HepG2 (cell line): ENCODE data around the gene MAPRE3.

ENCODE experiments used
- JUN ChIP-seq: sonication (generic); formaldehyde crosslinking; IDR thresholded peaks from 2 replicates; pipeline ENCODE4 v1.4.0; 2020; ENCODE audit warnings: mild to moderate bottlenecking, missing genetic modification reagents
- MED8 ChIP-seq: sonication (generic); formaldehyde crosslinking; IDR thresholded peaks from 2 replicates; pipeline ENCODE4 v1.8.1; 2023; ENCODE audit warnings: mild to moderate bottlenecking, missing genetic modification reagents; ENCODE audit not compliant: insufficient replicate concordance
- NFATC3 ChIP-seq: sonication (generic); formaldehyde crosslinking; IDR thresholded peaks from 2 replicates; pipeline ENCODE4 v1.5.1; 2020; ENCODE audit warnings: mild to moderate bottlenecking, missing genetic modification reagents
- TARDBP ChIP-seq: sonication (generic); formaldehyde crosslinking; IDR thresholded peaks from 2 replicates; pipeline ENCODE4 v1.8.0; 2022; ENCODE audit warnings: mild to moderate bottlenecking, missing genetic modification reagents
- ZNF879 ChIP-seq: sonication (generic); formaldehyde crosslinking; IDR thresholded peaks from 2 replicates; pipeline ENCODE4 v1.8.1; 2023; ENCODE audit warnings: missing genetic modification reagents

DNA sequence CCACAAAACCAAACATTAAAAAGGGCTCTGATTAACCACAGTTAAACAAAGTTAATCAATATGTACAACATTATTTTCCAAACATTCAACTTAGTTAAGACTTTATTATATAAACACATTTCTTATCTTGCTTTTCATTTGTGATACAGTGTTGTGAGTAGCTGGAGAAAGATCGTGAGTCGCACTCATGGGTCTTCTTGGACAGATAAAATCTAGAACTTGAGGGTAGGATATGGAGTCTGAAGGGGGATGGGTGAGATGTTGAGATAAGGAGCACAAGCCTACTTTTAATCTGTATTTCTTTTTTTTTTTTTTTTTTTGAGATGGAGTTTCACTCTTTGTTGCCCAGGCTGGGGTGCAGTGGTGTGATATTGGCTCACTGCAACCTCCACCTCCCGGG lies 39.7 kb downstream of the MAPRE3 start:
- TF ChIP-seq TARDBP (no peak), ZNF879 (CRISPR knock-in tag) (no peak), JUN (no peak), NFATC3 (CRISPR knock-in tag) (no peak), MED8 (CRISPR knock-in tag) (no peak)
